GM18526 (cell line): ENCODE results near the gene NET1.

Experiments
- POLR2A ChIP-seq: IDR thresholded peaks from 3 replicates; pipeline ENCODE4 v1.6.1; 2011; ENCODE audit not compliant: insufficient read length; ENCODE audit errors: extremely low read depth

The NET1 gene

GRCh38 chr10:5391790-5392189 is 20.6 kb upstream of the NET1 start:
- no peak for TF ChIP-seq POLR2A

- TF ChIP-seq POLR2A = no peak
Observed at GRCh38 chr10:5393529-5393928, 18.8 kb upstream of the NET1 start.

GRCh38 chr10:5395168-5395567 is 17.2 kb upstream of the NET1 start:
- TF ChIP-seq POLR2A = no peak

GRCh38 chr10:5396556-5397300 is 15.6 kb upstream of the NET1 start:
- TF ChIP-seq POLR2A = no peak

- no peak for TF ChIP-seq POLR2A
Observed at GRCh38 chr10:5399332-5399731, 13.0 kb upstream of the NET1 start.

GRCh38 chr10:5400468-5401240 is 11.7 kb upstream of the NET1 start:
- no peak for TF ChIP-seq POLR2A

- no peak for TF ChIP-seq POLR2A
Observed at GRCh38 chr10:5402798-5403197, 9.6 kb upstream of the NET1 start.

- TF ChIP-seq POLR2A = no peak
Observed at GRCh38 chr10:5404208-5405041, 7.9 kb upstream of the NET1 start, which contains the start of gene TUBAL3. Gene TUBAL3, minus strand, starts transcription at chr10:5404828. Its CDS starts 36 bp downstream, at chr10:5404792.

GRCh38 chr10:5406918-5407317 is 5.4 kb upstream of the NET1 start:
- no peak for TF ChIP-seq POLR2A

GRCh38 chr10:5411941-5412276 is 448 bp upstream of the NET1 start:
- no peak for TF ChIP-seq POLR2A

GRCh38 chr10:5413012-5413938 is 918 bp downstream of the NET1 start:
- no peak for TF ChIP-seq POLR2A

- no peak for TF ChIP-seq POLR2A
Observed at GRCh38 chr10:5416981-5417380, 4.6 kb downstream of the NET1 start.

GRCh38 chr10:5418584-5418983 is 6.2 kb downstream of the NET1 start:
- TF ChIP-seq POLR2A = no peak

GRCh38 chr10:5419466-5420094 is 7.2 kb downstream of the NET1 start:
- no peak for TF ChIP-seq POLR2A

- TF ChIP-seq POLR2A = no peak
Observed at GRCh38 chr10:5423771-5424170, 11.4 kb downstream of the NET1 start.

GRCh38 chr10:5424751-5425150 is 12.4 kb downstream of the NET1 start:
- no peak for TF ChIP-seq POLR2A
